NCI-H345 treated with DMSO at 0.1 percent for 48 hours (cell line): ENCODE data around the gene SGK2.

ENCODE experiments used
- DNase-seq: peaks from one replicate; lab custom pipeline; 2025; ENCODE audit not compliant: unreplicated experiment; lab: John Stamatoyannopoulos, UW

Gene SGK2

DNA sequence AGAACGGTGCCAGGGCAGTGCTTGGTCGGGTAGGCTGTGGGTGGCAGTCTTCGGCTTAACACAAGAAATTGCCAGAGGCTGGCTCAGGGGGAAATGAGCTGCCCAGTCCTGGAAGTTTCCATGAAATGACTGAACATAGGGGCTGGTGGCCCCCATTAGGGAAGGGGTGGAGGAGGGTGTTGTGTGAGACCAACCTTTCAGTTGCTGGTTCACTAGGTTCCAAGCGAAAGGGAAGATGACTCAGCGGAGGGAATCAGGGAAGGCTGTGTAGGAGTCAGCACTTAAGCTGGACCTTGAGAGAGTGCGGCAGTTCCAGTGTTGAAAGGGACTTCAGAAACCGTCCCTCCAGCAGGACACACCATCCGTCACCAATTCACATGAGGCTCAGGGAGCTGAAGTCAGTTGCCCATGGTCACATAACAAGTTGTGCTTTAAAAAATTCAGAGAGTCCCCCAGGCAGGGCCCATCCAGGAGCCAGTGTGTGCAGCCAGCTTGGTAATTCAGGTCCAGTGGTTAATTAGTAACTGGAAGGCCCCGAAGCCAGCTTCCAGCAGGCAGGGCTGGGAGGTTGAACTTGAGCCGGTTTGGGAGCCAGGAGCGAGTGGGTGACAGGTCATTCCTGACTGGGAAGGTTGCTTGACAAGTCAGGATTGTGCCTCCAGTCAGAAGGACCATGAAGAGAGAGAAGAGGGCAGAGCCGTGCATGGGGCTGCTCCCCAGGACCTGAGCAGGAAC, at the start of gene SGK2:
TSS of gene SGK2 (plus strand) at position 616 of the 735 bp plus-strand sequence. CDS start 7,469 bp downstream, outside the sequence.
- no peak for DNase-seq

DNA sequence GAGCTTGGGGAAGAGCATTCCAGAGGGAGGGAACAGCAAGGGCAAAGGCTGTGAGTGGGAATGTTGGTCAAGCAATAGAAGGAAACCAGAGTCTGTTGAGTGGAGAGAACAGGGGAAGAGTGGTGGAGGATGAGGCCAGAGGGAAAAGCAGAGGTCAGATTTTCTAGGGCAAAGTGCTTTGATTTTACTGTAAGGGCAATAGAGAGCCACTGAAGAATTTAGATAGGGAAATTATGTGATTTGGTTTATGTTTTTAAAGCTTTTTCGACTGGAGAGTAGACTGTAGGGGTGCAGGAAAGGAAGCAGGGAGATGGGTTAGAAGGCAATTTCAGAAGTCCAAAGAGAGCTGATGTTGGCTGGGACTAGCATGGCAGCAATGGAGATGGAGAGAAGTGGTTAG, 46.9 kb upstream of the SGK2 start:
- DNase-seq: no peak

DNA sequence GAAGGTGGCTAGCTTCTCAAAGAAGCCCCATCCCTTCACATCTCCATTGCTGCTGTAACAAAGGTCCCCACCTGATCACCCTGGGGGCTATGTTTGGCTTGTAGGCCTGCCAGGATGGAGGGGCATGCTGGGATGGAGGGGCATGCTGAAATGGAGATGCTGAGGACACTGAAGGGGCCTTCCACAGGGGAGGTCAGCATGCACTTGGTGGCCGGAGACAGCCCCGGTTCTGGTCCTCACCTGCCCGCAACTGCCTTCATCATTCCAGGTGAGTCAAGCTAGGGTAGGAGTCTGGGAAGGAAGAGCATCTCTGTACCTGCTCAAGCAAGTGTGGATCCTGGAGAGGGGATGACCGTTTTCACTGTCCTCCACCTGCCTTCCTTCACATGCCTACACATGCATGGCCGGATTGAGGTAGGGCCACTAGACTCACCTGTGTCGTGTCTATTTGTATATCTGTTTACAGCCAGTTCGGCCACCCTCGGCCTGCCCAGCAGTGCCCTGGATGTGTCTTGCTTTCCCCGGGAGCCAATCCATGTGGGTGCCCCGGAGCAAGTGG, 45.4 kb upstream of the SGK2 start:
- no peak for DNase-seq

DNA sequence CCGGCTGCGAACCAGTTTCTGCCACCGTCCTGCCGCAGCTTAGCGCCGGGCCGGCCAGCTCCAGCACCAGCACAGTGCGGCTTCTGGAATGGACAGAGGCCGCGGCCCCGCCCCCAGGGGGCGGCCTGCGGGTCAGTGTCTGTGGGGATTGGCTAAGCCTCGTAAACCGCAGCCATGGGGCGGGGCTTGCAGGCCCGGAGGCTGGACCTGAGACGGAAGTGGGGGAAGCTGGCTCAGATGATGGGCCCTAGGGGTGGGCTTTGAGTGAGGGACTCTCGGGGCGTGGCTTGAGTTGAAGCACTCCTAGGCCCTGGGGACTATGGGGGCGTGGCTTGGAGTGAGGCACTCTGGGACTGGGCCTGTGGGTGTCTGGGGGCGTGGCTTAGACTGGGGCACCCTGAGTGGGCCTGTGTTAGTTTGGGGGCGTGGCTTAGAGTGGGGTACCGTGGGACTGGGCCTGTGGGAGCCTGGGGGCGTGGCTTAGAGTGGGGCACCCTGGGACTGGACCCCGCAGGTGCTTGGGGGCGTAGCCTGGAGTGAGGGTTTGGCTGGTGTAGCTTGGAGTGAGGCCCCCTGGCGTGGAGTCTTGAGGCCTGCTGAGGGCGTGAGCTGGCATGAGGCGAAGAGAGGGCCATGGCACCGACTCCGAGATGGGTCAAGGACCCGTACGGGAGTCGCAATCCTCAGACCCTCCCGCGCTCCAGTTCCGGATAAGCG, 44.7 kb upstream of the SGK2 start:
- peak; percentile 95 for DNase-seq

DNA sequence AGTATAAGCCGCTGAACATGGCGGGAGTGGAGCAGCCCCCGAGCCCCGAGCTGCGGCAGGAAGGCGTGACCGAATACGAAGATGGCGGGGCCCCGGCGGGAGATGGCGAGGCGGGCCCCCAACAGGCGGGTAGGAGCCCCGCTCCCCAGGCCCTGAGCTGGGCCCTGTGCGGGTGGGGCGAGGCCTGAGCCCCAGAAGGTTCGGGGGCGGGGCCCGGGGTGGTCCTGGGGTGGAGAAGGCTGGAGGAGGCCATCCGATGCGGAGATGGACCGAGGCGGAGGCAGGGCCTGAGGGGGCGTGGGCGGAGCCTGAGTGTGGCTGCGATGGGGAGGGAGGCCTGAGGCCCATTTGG, 44.2 kb upstream of the SGK2 start:
- DNase-seq: no peak

DNA sequence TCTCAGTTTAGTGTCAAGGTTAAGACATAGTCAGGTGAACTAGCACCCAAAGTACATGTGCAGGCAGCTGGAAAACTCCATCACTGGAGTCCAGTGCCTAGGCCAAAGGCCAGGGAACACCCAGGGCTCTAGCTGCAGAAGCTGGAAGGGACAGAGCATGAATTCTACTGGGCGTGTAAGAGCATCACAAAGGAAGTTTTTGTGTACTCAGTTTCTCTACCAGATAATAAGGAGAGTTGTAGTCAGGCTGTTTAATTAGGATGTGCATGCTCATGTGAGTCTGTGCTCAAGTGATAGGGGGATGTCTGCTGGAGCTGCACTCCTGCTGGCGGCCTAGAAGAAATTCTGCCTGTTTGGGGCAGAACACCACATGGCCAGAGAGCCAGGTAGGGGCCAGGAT, 43.2 kb upstream of the SGK2 start:
- DNase-seq: no peak

DNA sequence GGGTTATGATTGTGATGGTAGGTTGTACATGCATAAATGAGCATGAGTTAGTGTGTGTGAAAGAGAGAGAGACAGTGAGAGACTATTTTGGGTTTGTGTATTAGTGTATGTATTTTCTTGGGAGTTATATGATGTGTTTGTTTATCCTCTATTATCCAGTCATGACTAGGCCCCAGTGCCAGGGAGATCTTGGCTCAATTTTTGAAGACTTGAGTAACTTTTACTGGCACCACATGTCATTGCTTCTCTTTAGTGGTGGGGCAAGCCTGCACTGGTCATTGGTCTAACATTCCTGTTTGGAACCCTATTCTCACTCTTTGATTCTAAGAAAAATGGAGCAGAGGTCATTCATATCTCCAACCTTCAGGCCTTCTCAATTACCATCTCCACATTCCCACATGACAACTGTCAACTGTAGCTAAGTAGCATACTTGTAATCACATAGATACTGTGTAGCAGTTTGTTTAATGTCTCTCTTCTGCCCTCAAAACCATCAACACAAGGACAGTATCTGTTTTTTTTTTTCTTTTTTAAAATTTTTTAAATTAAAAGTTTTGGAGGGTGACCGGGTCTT, 42.5 kb upstream of the SGK2 start:
- DNase-seq: no peak

DNA sequence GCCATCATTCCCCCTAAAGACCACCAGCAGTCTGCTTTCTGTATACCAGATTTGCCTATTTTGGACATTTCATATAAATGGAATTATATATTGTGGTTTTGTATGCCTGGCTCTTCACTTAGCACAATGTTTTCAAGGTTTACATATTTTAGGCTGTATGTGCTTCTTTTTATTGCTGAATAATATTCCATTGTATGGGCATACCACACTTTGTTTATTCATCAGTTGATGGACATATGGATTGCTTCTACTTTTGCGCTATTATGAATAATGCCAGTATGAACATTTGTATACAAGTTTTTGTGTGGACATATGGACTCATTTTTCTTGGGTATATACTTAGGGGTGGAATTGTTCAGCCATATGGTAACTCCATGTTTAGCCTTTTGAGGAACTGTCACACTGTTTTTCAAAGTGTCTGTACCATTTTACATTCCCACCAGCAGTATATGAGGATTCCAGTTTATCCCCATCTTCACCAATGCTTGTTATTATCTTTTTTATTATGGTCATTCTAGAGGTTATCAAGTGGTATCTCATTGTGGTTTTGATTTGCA, 38.7 kb upstream of the SGK2 start:
- no peak for DNase-seq

DNA sequence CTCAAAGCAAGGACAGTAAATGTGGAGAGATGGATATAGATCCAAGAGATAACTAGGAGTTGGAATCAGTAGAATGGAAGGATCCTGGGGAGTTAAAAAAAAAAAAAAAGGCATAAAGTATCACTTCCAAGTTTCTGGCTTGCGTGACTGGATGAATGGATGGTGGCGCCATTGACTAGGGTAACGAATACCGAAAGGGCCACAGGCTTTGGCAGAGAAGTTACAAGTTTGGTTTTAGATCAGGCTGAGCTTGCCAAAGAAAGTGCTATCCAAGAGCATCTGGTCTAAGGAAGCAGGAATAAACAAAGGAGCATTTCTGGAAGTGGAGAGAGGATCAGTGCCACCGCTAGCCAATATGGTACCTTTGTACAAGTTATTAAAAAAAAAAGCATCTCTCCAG, 33.8 kb upstream of the SGK2 start:
- no peak for DNase-seq

DNA sequence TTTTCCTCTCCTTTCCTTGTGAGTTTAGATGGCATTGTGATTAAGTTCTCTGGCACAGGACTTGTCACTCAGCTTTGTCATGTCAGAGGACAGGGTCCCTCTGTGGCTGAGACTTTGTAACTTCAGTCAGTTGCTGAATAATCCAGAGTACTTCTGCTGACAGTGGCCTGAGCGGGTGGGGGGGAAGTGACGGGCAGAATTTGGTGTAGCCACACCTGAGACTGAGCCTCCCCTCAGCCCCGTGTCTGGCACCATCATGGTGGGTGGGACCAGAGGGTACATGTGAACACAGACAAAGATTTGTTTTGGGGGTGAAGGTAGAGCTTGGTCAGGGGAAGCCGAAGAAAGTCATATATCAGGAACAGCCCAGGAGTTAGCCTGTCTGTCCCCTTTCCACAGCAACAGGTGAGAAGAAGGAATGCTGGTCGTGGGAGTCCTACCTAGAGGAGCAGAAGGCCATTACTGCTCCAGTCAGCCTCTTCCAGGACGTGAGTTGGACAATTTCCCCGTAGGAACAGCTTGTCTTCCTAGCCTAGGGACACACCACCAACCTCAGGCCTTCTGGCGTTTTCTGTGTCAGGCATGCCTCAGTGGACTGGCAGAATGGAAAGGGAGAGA, 30.5 kb upstream of the SGK2 start:
- no peak for DNase-seq

DNA sequence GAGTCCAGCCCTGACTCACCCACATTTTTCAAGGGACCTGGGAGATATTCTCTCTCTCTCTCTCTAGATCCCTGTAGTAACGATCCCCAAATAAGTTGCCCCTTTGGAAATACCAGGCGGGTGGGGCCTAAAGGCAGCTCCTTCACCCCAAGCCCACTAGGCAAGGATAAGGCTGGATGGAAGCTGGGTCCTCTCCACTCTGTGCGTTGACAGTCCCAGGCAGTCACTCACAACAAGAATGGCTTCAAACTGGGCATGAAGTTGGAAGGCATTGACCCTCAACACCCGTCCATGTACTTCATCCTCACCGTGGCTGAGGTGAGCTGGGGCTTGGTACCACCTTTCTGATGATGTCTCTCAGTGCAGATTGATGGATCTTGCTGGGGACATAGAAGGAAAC, 29.8 kb upstream of the SGK2 start:
- no peak for DNase-seq

DNA sequence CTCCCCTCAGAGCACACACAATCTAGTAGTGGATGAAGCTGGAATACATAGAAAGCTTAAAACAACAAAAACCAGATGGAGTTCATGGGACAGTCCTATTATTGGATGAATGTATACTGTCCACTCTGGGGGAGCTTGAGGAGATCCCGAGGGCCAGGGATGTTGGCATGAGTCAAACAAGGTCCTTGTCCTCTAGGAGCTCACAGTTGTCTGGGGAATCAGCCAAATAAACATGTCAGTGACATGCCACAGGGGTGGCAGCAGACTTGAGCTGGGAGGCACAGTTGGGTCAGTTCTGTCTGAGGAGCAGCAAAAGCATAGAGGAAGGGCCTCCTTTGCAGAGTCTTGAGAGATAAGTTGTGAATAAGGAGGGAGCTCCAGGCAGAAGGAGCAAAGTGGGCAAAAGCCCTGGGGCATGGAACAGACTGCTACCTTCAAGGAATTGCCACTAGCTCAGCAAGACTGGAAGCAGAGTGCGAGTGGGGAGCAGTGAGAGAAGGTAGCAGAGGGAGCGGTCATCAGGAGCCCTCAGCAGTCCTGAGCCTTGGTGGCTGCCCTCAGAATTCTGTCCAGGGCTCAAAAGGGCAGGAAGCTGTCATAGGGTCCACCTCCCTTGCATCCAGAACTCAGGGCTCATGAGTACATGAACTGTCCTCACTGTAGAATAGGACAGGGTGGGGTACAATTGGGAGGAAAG, 29.2 kb upstream of the SGK2 start:
- no peak for DNase-seq

DNA sequence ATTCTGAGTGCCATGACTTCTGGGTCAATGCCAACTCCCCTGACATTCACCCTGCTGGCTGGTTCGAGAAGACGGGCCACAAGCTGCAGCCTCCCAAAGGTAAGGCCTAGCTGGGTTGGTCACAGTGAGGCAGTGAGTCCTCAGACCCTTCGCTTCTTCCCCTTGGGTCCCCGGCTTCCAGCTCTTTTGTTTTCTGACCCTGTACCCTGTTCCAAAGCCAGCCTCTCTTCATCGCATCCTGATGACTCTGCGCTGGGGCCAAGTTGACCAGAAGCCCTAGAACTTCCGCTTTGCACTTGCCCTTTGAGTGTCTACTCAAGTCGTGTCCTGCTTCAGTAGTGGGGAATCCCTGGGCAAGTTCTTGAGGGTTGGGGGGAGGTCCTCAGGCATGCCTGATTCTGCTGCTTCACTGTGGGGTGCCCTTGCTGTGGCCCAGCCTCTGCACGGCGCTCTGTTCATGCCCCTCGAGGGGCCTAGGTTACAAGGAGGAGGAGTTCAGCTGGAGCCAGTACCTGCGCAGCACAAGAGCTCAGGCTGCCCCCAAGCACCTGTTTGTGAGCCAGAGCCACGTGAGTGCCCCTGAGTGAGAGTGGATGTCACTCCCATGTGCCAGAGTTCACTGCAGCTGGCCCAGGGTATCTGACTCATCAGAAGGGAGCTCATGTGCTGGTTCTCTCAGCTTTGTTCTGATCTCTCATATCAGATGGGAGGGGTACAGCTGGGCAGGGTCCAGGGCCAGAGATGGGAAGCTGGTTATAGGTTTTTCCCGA, 28.3 kb upstream of the SGK2 start:
- no peak for DNase-seq

DNA sequence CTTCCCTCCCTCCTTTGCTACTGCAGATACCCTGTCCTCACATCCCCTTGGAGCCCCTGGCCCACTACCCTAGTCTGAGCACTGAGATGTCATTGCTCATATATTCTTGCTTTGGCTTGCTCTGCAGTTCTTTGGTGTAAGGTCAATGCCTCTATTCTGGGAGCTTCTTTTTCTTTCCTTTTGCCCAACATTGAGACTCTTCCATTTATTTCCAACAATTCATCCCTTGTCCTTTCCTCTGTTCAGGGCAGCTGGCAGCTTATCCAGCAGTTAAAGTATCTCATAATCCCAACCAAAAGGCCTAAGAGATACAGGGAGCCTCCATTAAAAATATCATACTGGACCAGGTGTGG, 27.8 kb upstream of the SGK2 start:
- no peak for DNase-seq

DNA sequence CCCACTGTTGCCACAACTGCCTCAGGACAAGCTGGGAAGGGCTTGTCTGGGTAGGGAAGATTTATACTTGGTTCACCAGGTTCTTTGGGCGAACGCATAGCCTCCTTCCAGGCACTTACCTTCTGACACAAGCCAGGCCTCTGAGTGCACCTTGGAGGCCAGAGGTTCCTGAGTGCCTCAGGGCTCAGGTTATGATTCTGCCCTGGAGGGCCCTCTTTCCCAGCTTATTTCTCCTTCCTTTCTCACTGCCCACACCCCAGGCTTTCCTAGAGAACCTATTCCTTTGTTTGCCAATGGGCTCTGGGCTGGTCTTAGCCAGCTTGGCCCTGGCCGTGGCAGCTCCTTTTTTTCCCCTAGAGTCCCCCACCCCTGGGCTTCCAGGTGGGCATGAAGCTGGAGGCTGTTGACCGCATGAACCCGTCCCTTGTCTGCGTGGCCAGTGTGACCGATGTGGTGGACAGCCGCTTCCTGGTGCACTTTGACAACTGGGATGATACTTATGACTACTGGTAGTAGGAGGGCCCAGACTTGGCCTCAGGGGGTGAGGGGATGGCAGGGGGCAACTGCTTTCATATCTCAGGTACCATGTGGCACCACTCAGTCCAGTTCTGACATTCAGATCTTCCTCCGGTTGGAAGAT, 26.3 kb upstream of the SGK2 start:
- DNase-seq: no peak

DNA sequence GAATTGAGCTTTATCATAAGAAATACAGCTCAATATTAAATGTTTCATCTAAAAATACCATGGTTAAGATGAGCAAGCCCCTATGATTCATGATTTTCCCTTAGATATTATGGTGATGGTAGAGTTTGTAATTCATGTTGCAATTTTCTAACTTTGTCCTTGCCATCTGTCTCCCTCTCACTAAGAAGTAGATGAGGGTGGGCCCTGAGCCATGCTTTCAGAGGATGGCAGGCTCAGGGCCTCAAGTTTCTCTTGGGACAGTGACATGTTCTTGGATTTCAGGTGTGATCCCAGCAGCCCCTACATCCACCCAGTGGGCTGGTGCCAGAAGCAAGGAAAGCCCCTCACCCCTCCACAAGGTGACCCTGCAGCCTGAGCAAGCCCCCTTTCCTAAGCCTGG, 25.8 kb upstream of the SGK2 start:
- DNase-seq: no peak

DNA sequence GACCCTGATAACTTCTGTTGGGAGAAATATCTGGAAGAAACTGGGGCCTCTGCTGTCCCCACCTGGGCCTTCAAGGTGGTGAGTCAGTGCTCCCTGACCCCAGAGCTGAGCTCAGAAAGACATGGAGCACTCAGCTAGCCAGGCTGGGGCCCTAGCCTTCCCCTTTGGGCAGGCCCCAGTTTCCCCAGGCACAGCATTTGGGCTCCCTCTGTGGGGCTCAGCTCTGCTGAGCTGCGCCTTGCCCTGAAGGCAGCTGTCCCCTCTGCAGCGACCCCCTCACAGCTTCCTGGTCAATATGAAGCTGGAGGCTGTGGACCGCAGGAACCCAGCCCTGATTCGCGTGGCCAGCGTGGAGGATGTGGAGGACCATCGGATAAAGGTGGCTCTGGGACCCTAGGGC, 24.8 kb upstream of the SGK2 start:
- no peak for DNase-seq

DNA sequence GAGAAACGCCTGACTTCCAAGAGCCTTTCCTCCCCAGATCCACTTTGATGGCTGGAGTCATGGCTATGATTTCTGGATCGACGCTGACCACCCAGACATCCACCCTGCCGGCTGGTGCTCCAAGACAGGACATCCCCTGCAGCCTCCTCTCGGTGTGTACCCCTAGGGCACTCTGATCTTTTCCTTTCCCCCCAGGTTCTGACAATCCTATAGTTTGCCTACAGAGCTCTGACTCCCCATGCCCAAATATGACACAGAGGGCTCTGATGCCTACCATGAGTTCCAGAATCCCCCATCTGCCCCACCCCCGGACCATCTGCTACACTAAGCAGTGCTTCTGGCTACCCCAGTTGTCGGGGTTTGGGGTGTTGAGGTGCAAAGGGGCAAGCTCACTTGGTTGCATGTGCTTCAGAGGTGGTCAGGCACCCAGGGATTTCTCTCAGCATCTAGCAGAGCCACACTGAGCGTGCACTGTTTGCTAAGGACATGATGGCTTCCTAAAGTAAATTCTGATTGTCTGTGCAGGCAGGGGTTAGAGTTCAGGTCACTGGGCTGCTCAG, 24.0 kb upstream of the SGK2 start:
- no peak for DNase-seq

DNA sequence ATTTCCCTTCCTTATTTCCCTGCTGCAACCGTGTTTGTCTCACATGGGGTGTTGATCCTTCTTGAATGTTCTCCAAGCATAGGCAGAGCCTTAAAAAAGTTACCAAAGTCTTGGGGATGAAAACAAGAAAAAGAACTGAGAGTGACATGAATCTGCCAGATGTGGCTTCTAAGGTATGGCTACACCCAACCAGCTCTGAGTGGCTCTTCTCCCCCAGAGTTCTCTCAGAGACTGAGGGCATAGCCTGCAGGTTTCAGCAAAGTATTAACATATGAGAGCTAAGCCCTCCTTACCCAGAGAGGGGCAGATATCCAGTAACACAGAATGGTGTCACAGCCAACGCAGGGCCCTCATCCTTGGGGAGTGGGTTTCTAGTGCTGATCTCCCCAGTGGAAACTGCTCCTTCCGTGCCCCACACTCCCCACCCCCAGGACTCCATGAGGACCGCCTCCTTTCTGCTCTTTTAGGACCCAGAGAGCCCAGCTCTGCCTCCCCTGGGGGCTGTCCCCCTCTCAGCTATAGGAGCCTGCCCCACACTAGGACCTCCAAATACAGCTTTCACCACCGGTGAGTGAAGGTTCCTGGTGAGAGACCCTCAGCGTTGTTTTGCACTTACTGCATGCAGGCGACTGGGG, 23.3 kb upstream of the SGK2 start:
- no peak for DNase-seq
